ENCODE results near the gene NFATC2.

NFATC2 gene

DNA sequence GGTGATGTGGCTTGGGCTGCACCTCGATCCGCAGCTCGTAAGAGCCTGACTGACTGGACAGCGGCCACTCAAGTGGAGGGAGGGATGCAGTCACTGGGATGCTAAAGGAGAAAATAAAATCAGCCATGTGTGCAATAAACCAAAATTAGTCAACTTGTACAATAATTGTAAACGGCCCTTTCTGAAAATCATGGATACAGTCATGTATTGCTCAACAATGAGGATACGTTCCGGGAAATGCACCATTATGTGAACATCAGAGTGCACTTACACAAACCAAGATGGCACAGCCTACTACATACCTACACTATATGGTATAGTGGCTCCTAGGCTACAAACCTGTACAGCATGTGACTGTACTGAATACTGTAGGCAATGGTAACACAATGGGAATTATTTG is 25.7 kb downstream of the NFATC2 start:
- no peak for DNase-seq

DNA sequence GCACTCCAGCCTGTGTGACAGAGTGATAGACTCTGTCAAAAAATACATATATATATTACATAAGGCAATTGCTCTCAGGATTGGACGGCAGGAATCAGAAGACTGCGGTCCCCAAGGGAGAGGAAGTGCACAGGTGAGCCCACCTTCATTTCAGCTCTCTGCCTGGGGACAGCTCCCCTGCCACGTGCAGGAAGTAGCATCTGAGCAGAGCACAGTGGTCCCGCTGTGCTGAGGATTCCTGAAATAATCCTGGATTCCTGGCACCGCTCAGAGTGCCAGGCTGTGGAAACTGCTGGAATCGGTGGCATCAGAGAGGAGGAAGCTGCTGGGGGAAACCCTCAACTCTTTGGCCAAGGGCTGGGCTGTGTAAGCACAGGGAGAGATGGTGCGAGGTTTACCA is 27.7 kb downstream of the NFATC2 start:
- no peak for DNase-seq

GRCh38 chr20:51514249-51514648 is 28.3 kb downstream of the NFATC2 start:
- no peak for DNase-seq

DNA sequence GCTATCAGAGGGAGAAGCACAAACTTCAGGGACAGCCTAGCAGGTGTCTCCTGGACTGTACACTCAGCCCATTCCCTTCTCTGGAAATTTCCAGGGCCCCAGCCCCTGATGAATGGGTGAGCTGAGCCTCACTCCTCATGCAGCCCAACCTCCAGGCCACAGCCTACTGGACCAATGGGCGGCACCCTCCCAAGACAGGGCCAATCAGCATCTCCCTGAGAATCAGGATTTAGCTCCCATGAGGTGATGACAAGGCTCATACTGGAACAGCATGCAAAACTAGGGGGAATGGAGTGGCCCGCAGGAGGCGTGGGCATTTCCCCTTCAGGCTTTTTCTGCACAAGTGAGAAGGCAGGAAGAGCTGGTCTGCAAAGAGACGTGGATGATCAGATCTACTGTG is 29.0 kb downstream of the NFATC2 start:
- DNase-seq, result no peak

- no peak for DNase-seq
These were observed 29.9 kb downstream of the NFATC2 start for GRCh38 chr20:51512645-51513044.

DNA sequence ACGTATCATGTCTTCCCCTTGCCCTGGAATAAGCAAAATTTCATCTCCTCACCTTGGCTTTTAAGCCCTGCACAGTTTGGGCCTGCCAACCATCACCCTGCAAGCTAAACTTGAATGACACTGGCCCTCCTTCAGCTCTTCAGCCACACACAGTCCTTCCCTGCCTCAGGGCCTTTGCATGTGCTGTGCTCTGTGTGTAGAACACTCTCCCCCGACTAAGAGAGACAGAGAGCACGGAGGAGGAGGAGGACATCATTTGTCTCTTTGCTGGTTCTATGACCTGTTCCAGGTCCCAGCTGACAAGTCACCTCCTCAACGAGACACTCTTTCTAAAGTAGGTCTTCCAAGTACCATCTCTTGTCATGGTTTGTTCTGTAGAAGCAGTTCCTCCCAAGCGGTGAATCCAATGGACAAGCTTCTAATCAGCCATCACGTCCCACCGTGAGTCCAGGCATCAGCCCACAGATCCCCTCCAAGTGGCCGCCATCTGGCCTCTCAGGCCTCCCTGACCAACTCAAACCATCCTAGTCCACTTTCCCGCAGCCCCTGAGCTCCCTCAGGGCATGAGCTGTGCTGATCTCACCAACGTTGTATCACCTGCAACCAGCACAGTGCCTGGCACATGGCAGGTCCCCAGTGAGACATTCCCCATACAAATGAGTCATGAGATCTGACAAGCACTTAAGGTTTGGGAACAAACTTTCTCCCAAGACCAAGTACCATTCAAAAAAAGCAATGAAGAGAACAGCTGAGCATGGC is 30.5 kb downstream of the NFATC2 start:
- no peak for DNase-seq

- no peak for DNase-seq
These were observed 31.4 kb downstream of the NFATC2 start for GRCh38 chr20:51510936-51511605.

DNA sequence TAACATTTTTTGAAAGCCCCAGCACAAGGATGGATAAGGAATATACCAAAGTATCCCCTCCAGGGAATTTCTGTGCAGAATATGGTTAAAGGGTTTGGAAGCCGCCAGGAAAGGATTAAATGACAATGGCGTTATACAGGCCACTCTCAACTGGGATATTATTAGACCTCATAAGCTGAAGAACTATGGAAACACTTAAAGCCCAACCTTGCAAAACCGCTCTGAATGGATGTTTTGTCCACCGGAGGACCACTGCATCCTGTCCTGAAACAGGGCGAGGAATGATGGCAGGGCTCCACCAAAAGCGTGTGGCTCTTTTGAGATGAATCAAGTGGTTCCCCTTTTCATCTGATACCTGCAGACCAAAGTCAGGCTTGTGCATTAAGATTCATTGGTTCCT is 32.4 kb downstream of the NFATC2 start:
- no peak for DNase-seq

DNA sequence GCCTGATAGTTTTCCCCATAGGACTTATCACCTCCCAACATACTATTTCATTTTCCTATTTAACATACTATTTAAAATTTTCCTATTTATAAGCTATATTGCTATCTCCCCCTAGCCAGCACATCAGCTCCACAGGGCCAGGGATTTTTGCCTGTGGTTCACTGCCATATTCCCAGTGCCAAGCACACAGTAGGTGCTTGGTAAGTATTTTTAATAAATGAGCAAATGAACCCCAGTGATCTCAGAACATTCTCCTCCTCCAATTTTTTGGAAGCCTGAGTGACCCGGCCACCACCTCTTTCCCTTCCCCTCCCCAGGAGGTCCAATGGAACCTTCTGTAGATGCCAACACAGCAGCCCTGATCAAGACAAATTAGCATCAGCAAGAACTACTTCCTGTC is 33.3 kb downstream of the NFATC2 start:
- DNase-seq, result no peak

DNA sequence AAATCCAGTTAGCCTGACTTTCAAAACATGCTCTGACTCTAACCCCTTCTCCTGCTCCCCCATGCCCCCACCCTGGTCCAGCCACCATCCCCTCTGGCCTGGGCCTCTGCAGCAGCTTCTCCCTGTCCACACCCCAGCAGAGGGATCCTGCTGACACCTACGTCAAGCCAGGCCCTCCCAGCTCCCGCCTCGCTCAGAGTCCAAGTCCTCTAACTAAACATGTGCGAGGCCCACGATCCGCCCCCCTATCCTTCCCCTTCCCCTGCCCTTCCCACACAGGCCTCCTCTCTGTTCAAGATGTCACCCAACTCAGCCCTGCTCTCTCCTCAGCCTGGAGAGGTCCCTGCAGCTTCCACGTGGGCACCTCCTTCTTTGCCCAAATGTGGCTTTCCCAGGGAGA is 33.7 kb downstream of the NFATC2 start:
- DNase-seq, result no peak

DNA sequence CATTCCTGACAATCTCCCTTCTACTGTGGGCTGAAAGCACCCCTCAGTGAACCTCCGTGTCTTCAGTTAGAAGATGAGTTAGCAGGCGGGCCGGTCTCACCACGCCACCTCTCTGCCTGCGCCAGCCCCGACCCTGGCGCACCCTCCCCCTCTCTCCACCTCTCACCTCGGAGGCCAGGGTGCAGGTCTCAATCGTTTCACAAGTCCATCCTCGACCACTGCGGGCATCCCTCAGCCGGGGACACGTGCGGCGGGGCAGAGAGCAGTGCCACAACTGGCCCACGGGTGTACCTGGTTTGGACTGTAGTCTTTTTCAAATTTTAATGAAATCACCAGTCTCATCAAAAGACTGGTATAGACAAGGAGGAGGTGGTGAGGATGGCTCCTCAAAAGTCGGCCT is 34.4 kb downstream of the NFATC2 start:
- no peak for DNase-seq

DNA sequence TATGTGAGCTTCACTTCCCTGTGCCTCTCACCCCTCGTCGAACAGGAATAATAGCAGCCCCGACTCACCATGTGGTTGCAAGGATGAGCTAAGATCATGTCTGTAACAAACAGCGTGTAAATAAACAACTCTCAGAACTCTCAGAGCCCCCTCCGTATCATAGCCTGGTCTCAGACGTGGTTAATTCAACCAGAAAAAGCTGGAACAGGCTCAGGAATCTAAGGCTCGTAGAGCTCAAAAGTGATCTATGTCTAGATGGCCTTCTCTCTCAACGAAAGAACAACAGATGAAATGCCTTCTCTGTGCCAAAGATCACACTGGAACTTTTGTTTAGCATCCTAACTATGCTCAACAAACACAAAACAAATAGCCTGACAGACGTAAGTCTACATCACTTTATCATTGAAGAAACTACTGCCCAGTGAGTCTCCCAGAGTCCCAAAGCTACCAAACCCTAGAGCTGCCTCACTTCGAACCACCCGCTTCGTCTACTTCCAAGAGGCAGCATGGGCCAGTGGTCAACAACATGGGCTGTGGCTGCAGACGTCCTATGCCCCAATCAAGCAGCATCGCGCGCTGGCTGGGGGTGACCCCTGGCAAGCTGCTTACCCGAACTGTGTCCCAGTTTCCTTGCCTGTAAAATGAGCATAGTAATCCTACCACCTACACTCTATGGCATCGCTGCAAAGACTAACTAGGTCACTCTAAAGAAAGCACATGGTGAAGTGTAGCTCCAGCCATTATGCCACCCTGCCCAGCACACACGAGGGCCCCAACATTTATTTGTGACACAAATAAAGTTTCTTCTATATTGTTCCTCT is 35.1 kb downstream of the NFATC2 start:
- no peak for DNase-seq

- no peak for DNase-seq
These were observed 35.8 kb downstream of the NFATC2 start for GRCh38 chr20:51506527-51507215.

DNA sequence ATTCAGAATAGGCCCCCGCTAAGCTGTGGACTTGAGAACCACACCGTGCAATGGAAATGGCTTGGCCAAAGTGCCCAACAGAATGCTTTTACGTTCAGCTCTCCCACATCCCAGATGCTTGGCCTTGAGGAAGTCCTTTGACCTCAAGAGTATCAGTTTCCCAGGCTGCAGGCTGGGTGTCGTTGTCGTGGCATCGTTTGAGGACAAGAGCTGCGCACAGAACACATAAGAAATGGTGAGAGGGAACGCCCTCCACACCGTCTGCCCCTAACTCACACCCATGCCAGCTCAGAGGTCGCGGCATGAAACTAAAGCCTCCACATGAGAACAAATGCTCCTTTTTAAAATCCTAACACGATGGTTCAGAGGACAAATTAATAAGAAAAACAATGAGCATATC is 37.0 kb downstream of the NFATC2 start:
- DNase-seq, result no peak

DNA sequence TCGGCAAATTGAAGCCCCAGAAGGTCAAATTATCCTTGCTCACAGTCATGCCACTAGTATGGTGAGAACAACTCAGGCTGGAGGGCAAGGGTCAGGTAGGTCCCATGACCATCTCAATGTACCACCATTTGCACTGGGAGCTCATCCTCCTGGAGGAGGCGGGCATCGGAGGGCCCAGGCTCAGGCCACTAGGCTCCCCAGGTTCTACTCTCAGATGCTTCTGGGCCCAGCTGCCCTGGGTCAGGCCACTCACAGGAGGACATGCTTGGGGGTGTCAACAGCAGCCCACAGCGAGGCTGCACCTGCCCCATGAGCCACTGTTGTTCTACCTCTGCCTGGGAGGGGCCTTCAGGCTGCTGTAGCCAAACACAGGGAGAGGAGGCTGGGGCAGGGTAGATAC is 39.1 kb downstream of the NFATC2 start:
- no peak for DNase-seq

DNA sequence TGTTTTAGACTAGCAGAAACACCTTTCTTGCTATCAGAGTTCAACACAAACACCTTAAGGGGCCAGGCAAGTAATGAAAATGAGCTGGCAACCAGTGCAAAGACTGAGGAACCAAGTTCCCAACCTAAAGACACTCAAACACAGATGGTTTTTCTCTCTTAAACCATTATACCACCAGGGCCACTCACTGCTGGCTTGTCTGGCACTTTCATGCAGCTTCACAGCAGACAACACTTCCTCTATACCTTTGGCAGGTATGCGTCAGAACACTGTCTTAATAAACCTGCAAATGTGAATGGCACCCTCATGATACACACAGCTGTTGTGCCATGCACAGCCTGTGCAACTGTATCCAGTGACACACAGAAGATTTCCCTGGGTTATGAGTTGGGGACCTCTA is 41.6 kb downstream of the NFATC2 start:
- DNase-seq, result no peak

DNA sequence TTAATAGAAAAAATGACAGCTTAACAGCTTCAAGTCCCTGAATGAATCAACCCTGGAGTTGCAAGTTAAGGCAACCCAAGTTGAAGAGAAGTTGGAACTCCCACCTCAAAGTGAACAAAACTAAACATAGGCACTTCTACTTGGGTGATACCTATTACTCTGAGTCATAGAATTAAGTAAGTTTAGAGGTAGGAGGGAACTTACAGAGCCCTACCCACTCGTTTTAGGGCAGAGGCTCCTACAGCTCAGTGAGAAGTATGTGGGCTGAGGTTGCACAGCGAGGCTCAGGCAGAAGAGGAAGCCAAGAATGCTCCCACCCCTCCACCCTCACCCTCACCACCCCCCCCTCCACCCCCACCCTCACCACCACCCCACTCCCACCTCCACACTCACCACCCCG is 42.2 kb downstream of the NFATC2 start:
- no peak for DNase-seq

DNA sequence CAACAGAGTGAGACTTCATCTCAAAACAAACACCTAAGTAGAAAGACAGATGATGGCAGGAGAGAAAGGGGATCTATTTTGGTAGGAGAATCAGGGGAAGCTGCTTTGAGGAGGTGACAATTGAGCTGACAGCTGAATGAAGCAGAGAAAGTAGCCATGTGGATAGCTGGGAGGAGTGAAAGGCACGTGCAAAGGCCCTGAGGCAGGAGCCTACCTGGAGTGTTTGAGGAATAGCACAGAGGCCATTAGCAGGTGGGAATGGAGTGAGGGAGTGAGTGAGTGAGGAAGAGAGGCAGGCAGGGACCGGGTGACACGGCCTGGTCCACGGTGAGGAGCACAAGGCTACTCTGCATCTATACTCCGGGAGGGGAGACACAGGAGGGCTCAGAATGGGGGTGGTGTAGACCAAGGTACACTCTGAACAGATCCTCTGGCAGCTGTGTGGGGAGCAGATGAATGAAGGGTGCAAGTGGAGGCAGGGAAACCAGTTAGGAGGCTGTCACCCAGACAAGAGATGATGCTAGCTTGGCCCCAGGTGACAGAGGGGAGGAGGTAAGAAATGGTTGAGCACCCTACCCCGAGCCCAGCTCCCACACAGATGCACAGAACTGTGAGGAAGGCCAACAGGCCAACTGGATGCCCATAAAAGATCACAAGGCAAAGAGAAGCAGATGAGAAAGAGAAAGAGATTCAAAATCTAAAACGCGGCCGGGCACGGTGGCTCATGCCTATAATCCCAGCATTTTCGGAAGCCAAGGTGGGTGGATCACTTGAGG is 43.6 kb downstream of the NFATC2 start:
- no peak for DNase-seq

DNA sequence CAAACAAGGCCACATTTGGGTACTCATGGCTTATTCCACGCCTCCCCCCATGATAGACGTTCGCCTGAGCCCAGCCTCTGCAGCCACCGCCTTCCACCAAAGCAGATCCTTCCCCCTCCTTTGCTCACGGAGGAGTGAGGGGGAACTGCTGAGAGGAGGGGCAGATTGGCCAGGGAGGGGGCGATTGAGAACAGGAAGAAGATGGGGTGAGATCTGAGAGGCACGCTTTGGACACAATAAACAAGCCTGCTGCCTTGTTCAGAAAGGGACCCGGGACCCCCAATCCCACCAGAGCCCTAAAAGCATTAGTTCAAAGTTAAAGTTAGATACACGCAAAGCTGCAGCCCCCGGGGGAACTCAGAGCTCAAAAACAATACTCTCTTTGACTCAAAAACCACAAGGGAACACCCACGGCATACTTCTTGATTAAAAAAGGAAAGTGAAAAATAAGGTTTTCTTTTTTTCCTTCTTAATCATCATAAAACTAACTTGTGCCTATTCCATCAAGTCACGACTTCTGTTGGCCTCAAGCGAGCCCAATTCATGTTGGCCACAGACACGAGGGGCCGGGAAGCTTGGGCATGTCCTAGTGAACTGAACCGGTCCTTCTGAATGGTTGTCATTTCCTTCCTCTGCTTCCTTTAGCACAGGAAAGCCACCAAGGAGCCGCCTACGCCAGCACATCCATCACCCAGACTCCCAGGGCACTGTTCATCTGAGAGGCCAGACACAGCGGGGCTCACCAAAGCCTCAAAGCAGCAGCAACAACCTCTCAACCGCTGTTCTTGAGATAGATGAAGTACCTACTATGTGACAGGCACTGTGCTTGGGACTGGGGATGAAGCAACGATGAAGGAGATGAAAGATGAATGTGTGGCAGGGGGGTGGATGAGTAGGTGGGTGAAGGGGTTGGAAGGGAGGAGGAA is 44.7 kb downstream of the NFATC2 start:
- DNase-seq, result peak in 1 of 58 donors; percentile 25

DNA sequence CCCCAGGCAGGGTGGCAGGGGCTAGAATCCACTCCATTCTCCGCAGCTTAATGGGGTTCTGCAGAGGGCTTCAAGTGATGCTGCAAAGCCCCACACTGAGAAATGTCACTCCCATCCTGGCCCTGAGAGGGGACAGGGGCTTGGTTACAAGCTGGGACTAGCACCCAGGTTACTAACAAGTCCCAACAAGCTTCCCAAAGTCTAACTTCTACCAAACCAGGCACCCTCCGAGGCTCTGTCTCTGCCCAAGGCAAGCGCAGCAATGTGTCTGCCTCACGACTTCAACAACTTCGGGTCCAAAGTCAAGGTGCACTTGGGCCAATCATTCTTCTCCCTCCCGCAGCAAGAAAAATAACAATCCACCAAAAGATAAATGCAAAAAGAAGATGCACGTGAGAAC is 45.6 kb downstream of the NFATC2 start:
- no peak for DNase-seq

Data from anterior cingulate cortex (tissue), 58 donors.